NCI-H2029 (cell line): Measurements from ENCODE around the gene SLBP.

ENCODE experiments used
- DNase-seq: peaks from one replicate; lab custom pipeline; 2025; lab: John Stamatoyannopoulos, UW

SLBP gene

DNA sequence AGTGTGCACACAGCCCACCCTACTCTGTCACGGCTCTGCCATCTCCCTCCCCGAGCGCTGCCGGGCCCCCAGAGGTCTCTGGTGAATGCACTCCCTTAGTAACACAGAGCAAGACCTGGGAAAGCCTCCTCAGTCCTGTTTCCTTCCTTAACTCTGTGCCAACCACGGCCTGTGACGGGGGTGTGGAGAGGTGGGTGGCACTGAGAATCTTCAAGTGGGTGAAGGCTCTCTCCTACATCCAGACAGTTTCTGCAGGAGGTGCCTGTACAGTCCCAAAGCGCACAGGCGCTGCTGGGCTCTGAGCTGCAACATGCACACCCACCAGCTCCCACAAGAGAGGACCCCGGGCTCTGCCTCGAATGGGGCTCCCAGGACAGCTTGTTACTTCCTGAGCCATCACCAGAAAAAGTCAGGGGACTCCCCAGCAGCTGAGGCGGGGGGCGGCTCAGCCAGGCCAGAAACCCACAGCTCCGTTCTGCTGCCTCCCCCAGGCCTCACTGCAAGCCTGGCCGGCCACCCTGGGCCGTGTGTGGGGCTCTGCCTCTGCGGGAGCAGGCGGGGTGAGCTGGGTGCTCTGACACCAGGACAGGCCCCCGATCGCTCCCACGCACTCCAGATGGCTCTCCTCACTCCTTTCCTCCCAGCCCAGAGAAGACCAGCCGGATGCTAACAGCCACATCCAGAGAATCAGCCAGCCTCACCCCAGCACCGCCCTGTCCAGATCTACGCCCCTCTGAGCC, 57.7 kb downstream of the SLBP start:
- DNase-seq, result no peak

- DNase-seq, result no peak
These were observed 58.3 kb downstream of the SLBP start for GRCh38 chr4:1653776-1654175.

- no peak for DNase-seq
These were observed 60.0 kb downstream of the SLBP start for GRCh38 chr4:1652088-1652487.

DNA sequence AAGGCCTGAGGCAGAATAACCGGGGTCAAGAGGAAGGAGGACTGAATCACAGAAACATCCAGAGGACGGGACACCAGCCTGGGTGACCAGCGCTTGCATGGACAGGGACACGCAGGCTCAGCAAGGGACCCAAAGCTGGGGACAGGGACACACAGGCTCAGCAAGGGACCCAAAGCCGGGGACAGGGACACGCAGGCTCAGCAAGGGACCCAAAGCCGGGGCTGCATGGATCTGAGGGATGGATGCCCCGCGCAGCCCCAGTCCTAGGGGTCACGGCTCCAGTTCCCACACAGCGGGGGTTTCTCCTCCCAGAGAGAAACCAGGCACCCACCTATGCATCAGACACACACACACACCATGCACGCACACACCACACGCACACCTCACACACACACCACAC, 60.5 kb downstream of the SLBP start:
- DNase-seq, result no peak

- DNase-seq, result no peak
These were observed 63.2 kb downstream of the SLBP start for GRCh38 chr4:1648962-1649361.

DNA sequence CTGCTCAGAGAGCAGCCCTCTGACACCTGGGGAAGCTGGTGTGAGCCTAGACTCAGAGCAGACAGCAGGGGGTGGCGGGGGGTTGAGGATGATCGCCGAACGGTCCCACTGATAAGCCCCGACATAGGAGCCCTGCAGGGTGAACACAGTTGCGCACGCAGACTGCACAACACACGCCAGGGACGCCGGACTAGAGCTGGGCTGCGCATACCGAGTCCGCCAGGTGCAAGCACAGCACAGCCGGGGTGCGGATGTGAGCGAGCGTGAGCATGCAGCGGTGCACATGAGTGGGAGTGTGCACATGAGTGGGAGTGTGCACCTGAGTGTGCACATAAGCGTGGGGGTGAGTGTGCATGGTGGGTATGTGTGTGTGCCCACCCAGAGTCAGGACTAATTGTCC, 64.7 kb downstream of the SLBP start:
- DNase-seq, result no peak

DNA sequence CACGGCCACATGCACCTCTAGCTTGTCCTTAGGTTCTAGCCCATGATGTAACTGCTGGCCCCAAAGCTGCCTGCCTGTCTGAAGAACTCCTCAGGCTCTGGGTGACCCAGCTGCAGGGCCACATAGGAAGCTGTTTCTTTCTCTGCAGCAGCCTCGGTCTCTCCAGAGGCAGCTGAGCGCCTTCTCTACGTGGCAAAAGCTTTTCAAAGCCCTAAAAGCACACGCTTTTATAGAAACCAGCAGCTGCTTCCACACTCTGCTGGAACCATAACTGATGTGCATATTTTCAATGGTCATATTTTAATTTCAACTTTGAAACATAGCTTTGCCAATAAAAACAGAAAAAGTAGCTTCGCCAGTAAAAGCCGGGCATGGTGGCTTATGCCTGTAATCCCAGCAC, 65.4 kb downstream of the SLBP start:
- no peak for DNase-seq

DNA sequence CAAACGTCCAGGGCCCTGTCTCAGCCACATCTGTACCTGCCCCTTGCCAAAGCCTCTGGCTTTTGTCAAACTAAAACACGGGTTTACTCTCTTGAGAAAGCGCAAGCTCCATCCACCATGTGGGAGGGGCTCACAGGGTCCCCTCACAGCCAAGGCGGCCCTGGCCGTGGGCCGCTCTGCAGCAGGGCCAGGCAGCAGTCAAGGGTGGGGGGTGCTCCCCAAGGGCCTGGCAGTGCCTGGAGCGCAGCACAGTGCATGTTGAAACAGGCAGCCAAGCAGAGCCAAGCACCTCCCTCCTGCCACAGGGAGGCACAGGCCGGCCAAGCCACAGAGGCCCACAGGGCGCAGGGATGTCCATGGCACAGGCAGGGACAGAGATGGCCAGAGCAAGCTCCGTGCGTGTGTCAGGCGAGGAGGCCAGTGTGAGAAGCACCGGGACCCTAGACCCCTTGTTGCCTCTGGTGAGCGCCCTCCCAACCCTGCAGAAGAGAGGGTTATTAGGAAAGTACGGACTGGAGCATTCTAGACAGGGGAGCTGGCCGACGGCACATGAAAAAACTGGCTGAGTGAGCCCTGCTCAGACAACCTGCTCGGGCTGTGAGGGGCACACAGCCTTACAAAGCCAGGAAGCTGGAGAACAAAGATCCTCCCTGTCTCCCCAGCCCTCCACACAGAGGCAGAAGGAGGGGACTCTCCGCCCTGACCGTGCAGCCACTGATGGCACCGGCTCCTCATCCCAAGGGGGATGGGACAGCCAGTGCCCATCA, 67.0 kb downstream of the SLBP start:
- DNase-seq, result no peak

DNA sequence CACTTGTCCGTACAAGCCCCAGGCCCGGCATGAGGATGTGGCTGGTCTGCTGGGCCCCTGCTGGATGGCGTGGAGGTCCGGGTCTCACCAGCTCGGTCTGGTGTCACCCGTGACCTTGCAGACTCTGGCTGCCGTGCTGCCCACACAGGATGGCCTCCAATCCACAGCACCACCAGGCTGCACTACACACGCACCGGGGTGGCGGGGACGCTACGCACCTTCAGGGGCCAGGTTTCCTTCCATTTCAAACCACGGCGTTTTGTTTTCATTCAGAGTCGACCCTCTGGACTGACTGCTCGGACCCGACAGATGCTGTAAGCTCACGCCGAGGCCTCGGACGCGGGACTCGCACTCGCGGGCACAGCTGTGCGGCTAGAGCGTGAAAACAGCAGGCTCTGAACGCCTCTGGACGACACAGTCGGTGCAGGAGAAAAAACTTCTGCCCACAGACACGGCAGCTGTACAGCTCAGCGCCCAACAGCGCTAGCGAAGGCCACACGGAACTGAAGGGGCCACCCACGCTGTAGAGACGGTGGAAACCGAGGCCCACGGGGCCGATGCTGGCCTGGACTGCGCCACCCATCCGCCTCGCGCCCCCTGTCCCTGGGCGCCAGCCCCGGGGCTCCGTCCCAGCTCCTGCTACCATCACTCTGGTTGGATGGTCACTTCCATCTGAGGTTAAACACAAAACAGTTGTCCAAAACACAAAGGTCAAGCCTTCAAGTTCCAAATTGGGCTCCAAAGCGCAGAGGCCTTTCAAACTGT, 68.0 kb downstream of the SLBP start:
- no peak for DNase-seq
